HEK293 (cell line): Measurements from ENCODE around the gene ITPR3.

Source experiments
- CTCF ChIA-PET: fragments of 350-600 bp; formaldehyde crosslinking; extraction: SDS; loops from one replicate; lab custom pipeline; 2021; ENCODE audit warnings: antibody characterized with exemption; lab: Yijun Ruan, JAX
- POLR2A ChIA-PET: fragments of 300-600 bp; formaldehyde crosslinking; extraction: SDS; loops from one replicate; lab custom pipeline; 2020; ENCODE audit warnings: antibody characterized with exemption, inconsistent platforms; lab: Yijun Ruan, JAX
- H3K27ac ChIP-seq: fragments of 200-500 bp; sonication (Bioruptor generic); 2 replicates; pipeline ENCODE4 v1.5.1; 2014; ENCODE audit warnings: low read depth, low read length, control low read depth, inconsistent platforms; ENCODE audit errors: extremely low read depth
- H3K36me3 ChIP-seq, 2 experiments: fragments of 200-500 bp in 1 of 2; sonication (Bioruptor generic) in 1 of 2; 1 replicate in 1 of 2; 2 replicates in 1 of 2; pipeline ENCODE4 v1.5.1; 2014 to 2017; ENCODE audit warnings: inconsistent platforms in 2 of 2, low read length in 2 of 2; ENCODE audit not compliant: control insufficient read depth in 2 of 2, insufficient read depth in 1 of 2
- H3K4me1 ChIP-seq: fragments of 200-500 bp; sonication (Bioruptor generic); 2 replicates; pipeline ENCODE4 v1.5.1; 2014; ENCODE audit warnings: mild to moderate bottlenecking, low read length, inconsistent platforms; ENCODE audit not compliant: control insufficient read depth, insufficient read depth
- H3K4me3 ChIP-seq: 2 replicates; pipeline ENCODE4 v1.5.1; 2011; ENCODE audit warnings: low read depth, mild to moderate bottlenecking, control low read depth, low read length, moderate library complexity
- H3K9me3 ChIP-seq: fragments of 200-500 bp; sonication (Bioruptor generic); 2 replicates; pipeline ENCODE4 v1.5.1; 2014; ENCODE audit warnings: low read depth, low read length, inconsistent platforms; ENCODE audit not compliant: control insufficient read depth, insufficient read depth
- GLI2 ChIP-seq: fragments of 450-650 bp; formaldehyde crosslinking; IDR thresholded peaks from 2 replicates; pipeline ENCODE4; 2017; ENCODE audit warnings: missing biosample characterization, missing genetic modification characterization, low read depth, borderline replicate concordance
- TCF7L2 ChIP-seq: IDR thresholded peaks from 2 replicates; pipeline ENCODE4 v1.6.1; 2011; ENCODE audit warnings: low read depth, mild to moderate bottlenecking, inconsistent platforms, low read length, moderate library complexity, borderline replicate concordance
- TRIM28 ChIP-seq: IDR thresholded peaks from 2 replicates; pipeline ENCODE4 v1.6.1; 2011; ENCODE audit warnings: low read length, control low read depth, borderline replicate concordance
- YY1 ChIP-seq: fragments of 450-650 bp; formaldehyde crosslinking; IDR thresholded peaks from 2 replicates; pipeline ENCODE4 v1.5.1; 2018; ENCODE audit warnings: missing biosample characterization, missing genetic modification characterization
- ZBTB17 ChIP-seq: fragments of 450-650 bp; formaldehyde crosslinking; IDR thresholded peaks from 2 replicates; pipeline ENCODE4 v1.5.1; 2016; ENCODE audit warnings: missing biosample characterization, missing genetic modification characterization
- ZBTB8A ChIP-seq: fragments of 450-650 bp; formaldehyde crosslinking; IDR thresholded peaks from 2 replicates; pipeline ENCODE4 v1.5.1; 2016; ENCODE audit warnings: missing biosample characterization, missing genetic modification characterization
- ZNF132 ChIP-seq: fragments of 450-650 bp; formaldehyde crosslinking; IDR thresholded peaks from 2 replicates; pipeline ENCODE4 v1.5.1; 2017; ENCODE audit warnings: missing biosample characterization, missing genetic modification characterization, borderline replicate concordance
- ZNF157 ChIP-seq: fragments of 450-650 bp; formaldehyde crosslinking; IDR thresholded peaks from 2 replicates; pipeline ENCODE4 v1.5.1; 2016; ENCODE audit warnings: missing biosample characterization, missing genetic modification characterization
- ZNF292 ChIP-seq: fragments of 450-650 bp; formaldehyde crosslinking; IDR thresholded peaks from 2 replicates; pipeline ENCODE4 v1.5.1; 2016; ENCODE audit warnings: low read depth, missing biosample characterization, missing genetic modification characterization, borderline replicate concordance
- ZNF335 ChIP-seq: fragments of 450-650 bp; formaldehyde crosslinking; conservative IDR thresholded peaks from 2 replicates; pipeline ENCODE4 v1.5.1; 2016; ENCODE audit warnings: missing biosample characterization, missing genetic modification characterization
- ZNF391 ChIP-seq: fragments of 450-650 bp; formaldehyde crosslinking; IDR thresholded peaks from 2 replicates; pipeline ENCODE4 v1.5.1; 2016; ENCODE audit warnings: low read depth, missing biosample characterization, missing genetic modification characterization, borderline replicate concordance
- ZNF513 ChIP-seq: fragments of 450-650 bp; IDR thresholded peaks from 2 replicates; pipeline ENCODE4 v1.5.1; 2018; ENCODE audit warnings: missing biosample characterization, missing genetic modification characterization
- ZNF560 ChIP-seq: fragments of 450-650 bp; formaldehyde crosslinking; IDR thresholded peaks from 2 replicates; pipeline ENCODE4 v1.5.1; 2017; ENCODE audit warnings: missing biosample characterization, missing genetic modification characterization, borderline replicate concordance
- ZNF561 ChIP-seq: fragments of 450-650 bp; IDR thresholded peaks from 2 replicates; pipeline ENCODE4 v1.5.1; 2018; ENCODE audit warnings: missing biosample characterization, missing genetic modification characterization, borderline replicate concordance
- TF ChIP-seq, protein P1 (sequence below): fragments of 450-650 bp; formaldehyde crosslinking; IDR thresholded peaks from 2 replicates; pipeline ENCODE4 v1.5.1; 2016; ENCODE audit warnings: missing biosample characterization, missing genetic modification characterization
- TF ChIP-seq, protein P2 (sequence below): fragments of 450-650 bp; formaldehyde crosslinking; IDR thresholded peaks from 2 replicates; pipeline ENCODE4 v1.5.1; 2016; ENCODE audit warnings: missing biosample characterization, missing genetic modification characterization
- TF ChIP-seq, protein P3 (sequence below): fragments of 450-650 bp; formaldehyde crosslinking; IDR thresholded peaks from 2 replicates; pipeline ENCODE4 v1.5.1; 2016; ENCODE audit warnings: missing biosample characterization, missing genetic modification characterization

The ITPR3 gene

DNA sequence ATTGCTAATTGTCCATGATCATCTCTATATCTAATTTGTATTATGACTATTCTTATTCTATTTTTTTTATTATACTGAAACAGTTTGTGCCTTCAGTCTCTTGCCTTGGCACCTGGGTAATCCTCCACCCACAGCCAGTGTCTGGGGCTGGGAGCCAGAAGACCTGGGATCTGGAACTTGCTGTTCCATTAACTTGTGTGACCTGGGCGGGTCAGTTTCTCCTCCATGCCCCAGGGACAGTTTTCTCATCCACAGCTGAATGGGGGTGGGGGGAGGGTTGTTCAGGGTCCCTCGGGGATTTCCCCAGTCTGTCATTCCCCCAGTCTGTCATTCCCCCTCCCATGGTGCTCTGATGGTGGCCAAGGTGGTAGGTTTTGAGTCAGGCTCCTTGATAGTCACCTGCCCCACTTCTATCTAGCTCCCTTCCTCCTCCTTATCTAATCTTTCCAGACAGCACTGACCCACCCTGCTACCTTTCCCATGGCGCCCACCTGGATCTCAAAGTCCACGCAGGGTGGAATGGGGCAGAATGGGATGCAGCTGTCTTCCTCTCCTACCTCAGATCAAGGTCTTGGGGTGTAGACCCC lies 10.9 kb downstream of the ITPR3 start:
- Histone ChIP-seq H3K4me3 (no peak overlapping the region), H3K4me1 (peaks cover 7% of the 10 kb centered on the region), H3K9me3 (no peaks in the 10 kb centered on the region), H3K36me3 (no peaks in the 10 kb centered on the region), H3K27ac (no peak overlapping the region)
- TF ChIP-seq, protein P1, sequence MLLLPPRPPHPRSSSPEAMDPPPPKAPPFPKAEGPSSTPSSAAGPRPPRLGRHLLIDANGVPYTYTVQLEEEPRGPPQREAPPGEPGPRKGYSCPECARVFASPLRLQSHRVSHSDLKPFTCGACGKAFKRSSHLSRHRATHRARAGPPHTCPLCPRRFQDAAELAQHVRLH (tag by site-specific recombination): no peak
- TF ChIP-seq ZNF335 (tag by site-specific recombination) (peak; percentile 20; the same call in 1 of the 2 replicates), YY1 (tag by site-specific recombination) (no peak)
- POLR2A ChIA-PET: interaction anchor here (1.2 to 3.4 kb wide), 2 partner anchors 10 to 42 kb away, joined by 3 to 19 read pairs; partner anchors contain the start of gene ITPR3
- CTCF ChIA-PET: interaction anchor here (0.6 to 2.0 kb wide), 18 partner anchors 9 to 1826 kb away, joined by 3 to 22 read pairs (median 4); partner anchors contain the start of gene ITPR3

DNA sequence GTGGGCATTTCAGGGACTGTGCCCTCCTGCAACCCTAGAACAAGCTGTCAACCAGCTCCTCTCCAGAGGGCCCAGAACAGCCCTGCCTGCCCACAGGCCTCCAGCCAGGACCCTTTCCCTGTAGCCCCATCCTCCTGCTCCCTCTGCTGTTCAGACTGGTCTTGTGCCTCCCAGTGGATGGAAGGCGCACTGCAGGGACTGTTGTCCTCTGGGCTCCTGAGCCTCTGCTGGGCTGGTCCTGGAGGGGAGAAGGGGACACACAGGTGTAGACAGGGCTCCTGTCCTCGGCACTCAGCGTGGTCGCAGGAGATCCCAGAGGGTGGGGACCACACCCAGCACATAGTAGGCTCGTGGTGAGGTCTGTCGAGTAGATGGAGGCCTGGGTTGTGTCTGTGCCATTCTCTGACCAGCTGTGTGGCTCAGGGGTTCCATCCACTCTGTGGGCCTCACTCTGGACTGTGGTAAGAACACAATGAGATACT lies 11.5 kb downstream of the ITPR3 start:
- ChIA-PET POLR2A (interaction anchor here (0.5 to 3.4 kb wide), 3 partner anchors 11 to 763 kb away, joined by 3 to 19 read pairs (median 3); partner anchors contain the start of gene ITPR3), CTCF (interaction anchor here (0.6 to 2.0 kb wide), 13 partner anchors 9 to 355 kb away, joined by 3 to 22 read pairs (median 5); partner anchors contain the start of gene ITPR3)
- TF ChIP-seq ZBTB17 (tag by site-specific recombination) (peak; percentile 89), TRIM28 (no peak), TCF7L2 (no peak), ZNF391 (tag by site-specific recombination) (no peak), ZNF292 (no peak), ZNF561 (tag by site-specific recombination) (no peak), ZNF560 (no peak), ZNF157 (tag by site-specific recombination) (no peak), ZBTB8A (tag by site-specific recombination) (0 out of 2 replicates have a peak, but pooled peaks have one; percentile 15), GLI2 (tag by site-specific recombination) (no peak), ZNF132 (tag by site-specific recombination) (no peak), ZNF513 (tag by site-specific recombination) (no peak)
- TF ChIP-seq, protein P2, sequence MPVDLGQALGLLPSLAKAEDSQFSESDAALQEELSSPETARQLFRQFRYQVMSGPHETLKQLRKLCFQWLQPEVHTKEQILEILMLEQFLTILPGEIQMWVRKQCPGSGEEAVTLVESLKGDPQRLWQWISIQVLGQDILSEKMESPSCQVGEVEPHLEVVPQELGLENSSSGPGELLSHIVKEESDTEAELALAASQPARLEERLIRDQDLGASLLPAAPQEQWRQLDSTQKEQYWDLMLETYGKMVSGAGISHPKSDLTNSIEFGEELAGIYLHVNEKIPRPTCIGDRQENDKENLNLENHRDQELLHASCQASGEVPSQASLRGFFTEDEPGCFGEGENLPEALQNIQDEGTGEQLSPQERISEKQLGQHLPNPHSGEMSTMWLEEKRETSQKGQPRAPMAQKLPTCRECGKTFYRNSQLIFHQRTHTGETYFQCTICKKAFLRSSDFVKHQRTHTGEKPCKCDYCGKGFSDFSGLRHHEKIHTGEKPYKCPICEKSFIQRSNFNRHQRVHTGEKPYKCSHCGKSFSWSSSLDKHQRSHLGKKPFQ: no peak
- TF ChIP-seq, protein P3, sequence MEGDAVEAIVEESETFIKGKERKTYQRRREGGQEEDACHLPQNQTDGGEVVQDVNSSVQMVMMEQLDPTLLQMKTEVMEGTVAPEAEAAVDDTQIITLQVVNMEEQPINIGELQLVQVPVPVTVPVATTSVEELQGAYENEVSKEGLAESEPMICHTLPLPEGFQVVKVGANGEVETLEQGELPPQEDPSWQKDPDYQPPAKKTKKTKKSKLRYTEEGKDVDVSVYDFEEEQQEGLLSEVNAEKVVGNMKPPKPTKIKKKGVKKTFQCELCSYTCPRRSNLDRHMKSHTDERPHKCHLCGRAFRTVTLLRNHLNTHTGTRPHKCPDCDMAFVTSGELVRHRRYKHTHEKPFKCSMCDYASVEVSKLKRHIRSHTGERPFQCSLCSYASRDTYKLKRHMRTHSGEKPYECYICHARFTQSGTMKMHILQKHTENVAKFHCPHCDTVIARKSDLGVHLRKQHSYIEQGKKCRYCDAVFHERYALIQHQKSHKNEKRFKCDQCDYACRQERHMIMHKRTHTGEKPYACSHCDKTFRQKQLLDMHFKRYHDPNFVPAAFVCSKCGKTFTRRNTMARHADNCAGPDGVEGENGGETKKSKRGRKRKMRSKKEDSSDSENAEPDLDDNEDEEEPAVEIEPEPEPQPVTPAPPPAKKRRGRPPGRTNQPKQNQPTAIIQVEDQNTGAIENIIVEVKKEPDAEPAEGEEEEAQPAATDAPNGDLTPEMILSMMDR (tag by site-specific recombination): peak; percentile 82
- TF ChIP-seq, all 188 proteins: peak for 3
- Histone ChIP-seq H3K4me3 (no peak overlapping the region), H3K27ac (no peak overlapping the region), H3K9me3 (no peaks in the 10 kb centered on the region), H3K36me3 (no peaks in the 10 kb centered on the region; a peak in 1 of 3 replicates), H3K4me1 (peaks cover 7% of the 10 kb centered on the region)
